K562 (cell line): Measurements from ENCODE around the gene PDK1. TPM values are rescaled to one million over a fixed set of nuclear protein-coding genes. Genes with fewer than 3 reads are reported as not detected.

ENCODE experiments used
- AFF4 ChIP-seq: sonication (generic); formaldehyde crosslinking; IDR thresholded peaks from 2 replicates; pipeline ENCODE4 v1.8.0; 2023; ENCODE audit warnings: mild to moderate bottlenecking, missing genetic modification reagents
- ARNT ChIP-seq, 2 experiments: fragments of 450-650 bp; IDR thresholded peaks; 2 replicates each; pipeline ENCODE4 v1.6.1; 2016; ENCODE audit warnings: mild to moderate bottlenecking in 1 of 2
- BACH1 ChIP-seq: fragments of 200-800 bp; sonication (Bioruptor generic); IDR thresholded peaks from 2 replicates; pipeline ENCODE4 v1.6.1; 2016; ENCODE audit warnings: missing genetic modification characterization, missing compliant biosample characterization
- BMI1 ChIP-seq: fragments of 150-350 bp; IDR thresholded peaks from 2 replicates; pipeline ENCODE4 v1.6.1; 2014; ENCODE audit warnings: low read length
- C11orf30 ChIP-seq: fragments of 450-650 bp; IDR thresholded peaks from 2 replicates; pipeline ENCODE4 v1.6.1; 2016; ENCODE audit warnings: low read depth, mild to moderate bottlenecking
- CBFA2T3 ChIP-seq: fragments of 450-650 bp; IDR thresholded peaks from 2 replicates; pipeline ENCODE4 v1.6.1; 2017
- CSDE1 ChIP-seq, 2 experiments: fragments of 450-650 bp; IDR thresholded peaks; 2 replicates each; pipeline ENCODE4 v1.6.1; 2016; ENCODE audit warnings: mild to moderate bottlenecking in 1 of 2
- GATAD2B ChIP-seq: fragments of 450-650 bp; IDR thresholded peaks from 2 replicates; pipeline ENCODE4 v1.6.1; 2017; ENCODE audit warnings: mild to moderate bottlenecking, borderline replicate concordance
- HDAC8 ChIP-seq: fragments of 450-650 bp; IDR thresholded peaks from 2 replicates; pipeline ENCODE4 v1.6.1; 2016; ENCODE audit warnings: mild to moderate bottlenecking, missing genetic modification characterization, moderate library complexity, missing compliant biosample characterization
- HNRNPUL1 ChIP-seq: fragments of 200-400 bp; formaldehyde crosslinking; IDR thresholded peaks from 2 replicates; pipeline ENCODE4 v1.6.1; 2017; ENCODE audit warnings: low read length
- IFI16 ChIP-seq: fragments of 250-450 bp; sonication (Bioruptor Pico); IDR thresholded peaks from 2 replicates; pipeline ENCODE4 v2.1.2; 2022; ENCODE audit warnings: mild to moderate bottlenecking, inconsistent platforms
- PURB ChIP-seq: sonication (generic); formaldehyde crosslinking; IDR thresholded peaks from 2 replicates; pipeline ENCODE4 v1.9.0; 2021; ENCODE audit warnings: low read depth, mild to moderate bottlenecking, missing genetic modification reagents
- RBM34 ChIP-seq: fragments of 200-400 bp; formaldehyde crosslinking; IDR thresholded peaks from 2 replicates; pipeline ENCODE4 v1.6.1; 2018; ENCODE audit warnings: low read length, borderline replicate concordance; ENCODE audit not compliant: insufficient read depth
- ZBED1 ChIP-seq: IDR thresholded peaks from 2 replicates; pipeline ENCODE4 v1.6.1; 2014
- ZBTB12 ChIP-seq: fragments of 250-450 bp; sonication (Bioruptor Pico); IDR thresholded peaks from 2 replicates; pipeline ENCODE4 v1.4.0; 2020
- ZNF668 ChIP-seq: fragments of 250-450 bp; sonication (Bioruptor Pico); IDR thresholded peaks from 2 replicates; pipeline ENCODE4 v1.8.0; 2022; ENCODE audit warnings: mild to moderate bottlenecking, inconsistent platforms
- ZNF77 ChIP-seq: fragments of 250-450 bp; sonication (Bioruptor Pico); IDR thresholded peaks from 2 replicates; pipeline ENCODE4 v1.5.0; 2020
- polyA plus RNA-seq, 8 experiments: library from polyadenylated mRNA; depleted of rRNA in 4 of 8; stranded (reverse) in 5 of 8; unstranded in 3 of 8; fragments of >200 nt; fragmentation: Nextera tagmentation in 2 of 8; fragmentation: Illumina TruSeq in 1 of 8; extraction: Ambion mirVana in 2 of 8; extraction: Trizol in 1 of 8; gene quantifications; 2 replicates each; pipeline versions ENCODE4 v1.2.1 to v1.2.3, GENCODE V29; 2011 to 2014; ENCODE audit warnings: inconsistent platforms in 1 of 8, missing spikeins in 1 of 8
- total RNA-seq, 7 experiments: library from RNA; depleted of rRNA in 6 of 7; stranded (reverse); fragments of >200 nt in 6 of 7; fragmentation: Illumina TruSeq in 2 of 7; extraction: Trizol in 2 of 7; gene quantifications; 2 replicates each; pipeline versions ENCODE4 v1.2.1 to v1.2.3, GENCODE V29; 2011 to 2021; ENCODE audit warnings: low replicate concordance in 1 of 7
- TF ChIP-seq, protein P1 (sequence below): fragments of 250-450 bp; sonication (Bioruptor Pico); IDR thresholded peaks from 2 replicates; pipeline ENCODE4 v1.5.0; 2021; ENCODE audit warnings: mild to moderate bottlenecking, moderate library complexity
- TF ChIP-seq, protein P2 (sequence below): fragments of 200-400 bp; formaldehyde crosslinking; IDR thresholded peaks from 2 replicates; pipeline ENCODE4 v1.6.1; 2017; ENCODE audit warnings: mild to moderate bottlenecking, low read depth, low read length, moderate library complexity

The PDK1 gene
- total and polyA plus RNA-seq, 9 of the 15 experiments (the other 6 are each of a cell fraction or from before 2014, with no cell fraction given): 3.5 to 176 (median 13.9) TPM

GRCh38 chr2:172555522-172556283, at the start of gene PDK1 (continued):
- TF ChIP-seq AFF4: peak; percentile 65; the same call in 1 of the 2 replicates
- TF ChIP-seq IFI16 (CRISPR knock-in tag): no peak
- no peak for TF ChIP-seq BACH1 (tag)
- TF ChIP-seq C11orf30: no peak
- TF ChIP-seq PURB (CRISPR knock-in tag): no peak
- TF ChIP-seq HNRNPUL1: no peak
- TF ChIP-seq HDAC8: no peak
- 0 out of 2 replicates have a peak, but pooled peaks have one; percentile 39 for TF ChIP-seq GATAD2B
- no peak for TF ChIP-seq RBM34
- TF ChIP-seq BMI1: no peak
- TF ChIP-seq ZNF77 (CRISPR knock-in tag): no peak
- 0 out of 4 replicates have a peak, but pooled peaks of 1 of the 2 experiments have one; percentile 24 for TF ChIP-seq ARNT (IDR thresholded peaks at IDR 0.05)
- no peak for TF ChIP-seq ZBED1
- TF ChIP-seq CBFA2T3: peak; percentile 13; the same call in 1 of the 2 replicates
- TF ChIP-seq, protein P1, sequence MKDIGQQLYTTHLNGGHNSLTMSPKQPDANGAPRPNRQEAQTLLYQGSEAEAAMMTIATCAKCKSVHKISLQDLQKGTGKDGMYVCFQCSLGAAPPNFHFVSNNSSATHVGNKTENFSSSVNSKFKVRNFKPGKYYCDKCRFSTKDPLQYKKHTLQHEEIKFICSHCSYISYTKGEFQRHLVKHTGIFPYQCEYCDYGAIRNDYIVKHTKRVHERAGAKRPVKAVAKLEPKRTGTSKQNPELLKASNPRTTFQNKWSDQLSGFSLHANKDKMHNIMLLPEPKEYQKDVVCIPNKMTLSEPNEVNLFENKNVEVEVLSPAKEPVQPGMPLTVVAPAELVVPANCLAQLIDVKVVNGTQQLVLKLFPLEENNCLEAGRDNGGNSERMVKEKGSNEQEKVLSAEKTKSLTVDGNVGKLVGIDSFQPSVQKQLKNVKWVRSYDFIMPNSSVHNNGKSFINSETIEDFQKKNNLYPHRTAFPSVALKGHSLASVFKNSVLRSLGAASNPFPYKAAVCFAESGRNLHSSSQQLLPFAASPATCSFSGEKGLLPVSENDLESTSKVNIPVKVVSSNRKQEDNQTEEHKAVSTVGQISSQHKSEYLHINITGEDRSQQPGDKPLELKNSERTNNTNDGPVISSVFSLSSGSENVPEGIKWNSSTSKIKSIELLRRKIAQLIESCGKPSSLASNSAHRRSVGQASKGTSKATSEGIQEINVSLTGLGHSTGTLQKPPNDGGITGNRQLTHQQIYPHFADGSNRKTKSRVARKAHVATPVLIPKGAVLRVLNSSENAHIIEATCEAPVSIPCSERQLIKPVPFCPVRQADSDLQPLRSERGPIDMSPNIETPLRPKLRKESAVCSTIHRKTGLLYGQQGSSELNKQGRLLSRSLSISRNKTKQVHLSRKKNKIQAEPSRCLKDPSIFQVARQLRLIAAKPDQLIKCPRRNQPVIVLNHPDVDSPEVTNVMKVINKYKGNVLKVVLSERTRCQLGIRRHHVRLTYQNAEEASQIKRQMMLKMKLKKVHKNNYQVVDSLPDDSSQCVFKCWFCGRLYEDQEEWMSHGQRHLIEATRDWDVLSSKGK (CRISPR knock-in tag): no peak
- TF ChIP-seq CSDE1 (IDR thresholded peaks at IDR 0.05): no peak
- TF ChIP-seq ZNF668 (CRISPR knock-in tag): no peak
- peak; percentile 42; the same call in 1 of the 2 replicates for TF ChIP-seq ZBTB12 (CRISPR knock-in tag)
- TF ChIP-seq, protein P2, sequence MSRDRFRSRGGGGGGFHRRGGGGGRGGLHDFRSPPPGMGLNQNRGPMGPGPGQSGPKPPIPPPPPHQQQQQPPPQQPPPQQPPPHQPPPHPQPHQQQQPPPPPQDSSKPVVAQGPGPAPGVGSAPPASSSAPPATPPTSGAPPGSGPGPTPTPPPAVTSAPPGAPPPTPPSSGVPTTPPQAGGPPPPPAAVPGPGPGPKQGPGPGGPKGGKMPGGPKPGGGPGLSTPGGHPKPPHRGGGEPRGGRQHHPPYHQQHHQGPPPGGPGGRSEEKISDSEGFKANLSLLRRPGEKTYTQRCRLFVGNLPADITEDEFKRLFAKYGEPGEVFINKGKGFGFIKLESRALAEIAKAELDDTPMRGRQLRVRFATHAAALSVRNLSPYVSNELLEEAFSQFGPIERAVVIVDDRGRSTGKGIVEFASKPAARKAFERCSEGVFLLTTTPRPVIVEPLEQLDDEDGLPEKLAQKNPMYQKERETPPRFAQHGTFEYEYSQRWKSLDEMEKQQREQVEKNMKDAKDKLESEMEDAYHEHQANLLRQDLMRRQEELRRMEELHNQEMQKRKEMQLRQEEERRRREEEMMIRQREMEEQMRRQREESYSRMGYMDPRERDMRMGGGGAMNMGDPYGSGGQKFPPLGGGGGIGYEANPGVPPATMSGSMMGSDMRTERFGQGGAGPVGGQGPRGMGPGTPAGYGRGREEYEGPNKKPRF: no peak
